WTC11 (cell line): ENCODE results near the gene OSCAR. TPM values are rescaled to one million over a fixed set of nuclear protein-coding genes. Genes with fewer than 3 reads are reported as not detected.

Experiments
- total RNA-seq: library from RNA; stranded (reverse); gene quantifications from 3 replicates; pipeline ENCODE4 v1.2.3, GENCODE V29; 2021

The OSCAR gene
- total RNA-seq, 1 experiment from 2014 or later, result 2.3 TPM

Other genes with a start within 250 kb of the OSCAR start
- 78.6 to 86.4 TPM (median 79.7 TPM) in 3 replicates for gene MYADM, start 232.9 kb downstream of the OSCAR start, total RNA-seq
- 23.0 to 30.0 TPM (median 27.5 TPM) in 3 replicates for gene PRKCG, start 218.6 kb downstream of the OSCAR start, total RNA-seq
- gene CACNG7, start 191.5 kb downstream of the OSCAR start, total RNA-seq, result 33.3 to 44.1 TPM (median 43.2 TPM) in 3 replicates
- gene CACNG8, start 137.9 kb downstream of the OSCAR start, total RNA-seq, result 12.5 to 15.7 TPM (median 15.1 TPM) in 3 replicates
- 2.5 to 3.3 TPM (median 2.5 TPM) in 3 replicates for gene CACNG6, start 109.2 kb downstream of the OSCAR start, total RNA-seq
- not detected in 3 replicates for gene VSTM1, start 36.9 kb downstream of the OSCAR start, total RNA-seq
- not detected in 3 replicates for gene TARM1, start 19.4 kb downstream of the OSCAR start, total RNA-seq
- gene NDUFA3, start 2.1 kb upstream of the OSCAR start, total RNA-seq, result 181 to 203 TPM (median 203 TPM) in 3 replicates
- gene TFPT, start 14.9 kb upstream of the OSCAR start, total RNA-seq, result 20.5 to 24.6 TPM (median 24.2 TPM) in 3 replicates
- 82.3 to 92.8 TPM (median 89.5 TPM) in 3 replicates for gene PRPF31, start 15.0 kb upstream of the OSCAR start, total RNA-seq
- 90.7 to 96.8 TPM (median 93.3 TPM) in 3 replicates for gene CNOT3, start 37.0 kb upstream of the OSCAR start, total RNA-seq
- gene LENG1, start 58.9 kb upstream of the OSCAR start, total RNA-seq, result 4.6 to 5.4 TPM (median 4.9 TPM) in 3 replicates
- 9.3 to 14.7 TPM (median 13.8 TPM) in 3 replicates for gene TMC4, start 72.4 kb upstream of the OSCAR start, total RNA-seq
- gene MBOAT7, start 88.8 kb upstream of the OSCAR start, total RNA-seq, result 109 to 126 TPM (median 113 TPM) in 3 replicates
- gene TSEN34, start 90.5 kb upstream of the OSCAR start, total RNA-seq, result 32.0 to 34.3 TPM (median 32.5 TPM) in 3 replicates
- gene RPS9, start 100.1 kb upstream of the OSCAR start, total RNA-seq, result 1,828 to 2,106 TPM (median 2,018 TPM) in 3 replicates
- not detected in 3 replicates for gene LILRB3, start 122.2 kb upstream of the OSCAR start, total RNA-seq
- gene LILRA6, start 142.0 kb upstream of the OSCAR start, total RNA-seq, result not detected in 3 replicates
- gene LILRB5, start 156.5 kb upstream of the OSCAR start, total RNA-seq, result 0.07 to 0.11 TPM (median 0.09 TPM) in 3 replicates
- gene LILRB2, start 180.3 kb upstream of the OSCAR start, total RNA-seq, result 0.11 TPM in 1 of 3 replicates, not detected in the others
- 0.25 TPM in 1 of 3 replicates, not detected in the others for gene LILRA5, start 212.4 kb upstream of the OSCAR start, total RNA-seq
- not detected in 3 replicates for gene LILRA4, start 238.4 kb upstream of the OSCAR start, total RNA-seq